ENCODE data around the gene NT5C3A.

DNA sequence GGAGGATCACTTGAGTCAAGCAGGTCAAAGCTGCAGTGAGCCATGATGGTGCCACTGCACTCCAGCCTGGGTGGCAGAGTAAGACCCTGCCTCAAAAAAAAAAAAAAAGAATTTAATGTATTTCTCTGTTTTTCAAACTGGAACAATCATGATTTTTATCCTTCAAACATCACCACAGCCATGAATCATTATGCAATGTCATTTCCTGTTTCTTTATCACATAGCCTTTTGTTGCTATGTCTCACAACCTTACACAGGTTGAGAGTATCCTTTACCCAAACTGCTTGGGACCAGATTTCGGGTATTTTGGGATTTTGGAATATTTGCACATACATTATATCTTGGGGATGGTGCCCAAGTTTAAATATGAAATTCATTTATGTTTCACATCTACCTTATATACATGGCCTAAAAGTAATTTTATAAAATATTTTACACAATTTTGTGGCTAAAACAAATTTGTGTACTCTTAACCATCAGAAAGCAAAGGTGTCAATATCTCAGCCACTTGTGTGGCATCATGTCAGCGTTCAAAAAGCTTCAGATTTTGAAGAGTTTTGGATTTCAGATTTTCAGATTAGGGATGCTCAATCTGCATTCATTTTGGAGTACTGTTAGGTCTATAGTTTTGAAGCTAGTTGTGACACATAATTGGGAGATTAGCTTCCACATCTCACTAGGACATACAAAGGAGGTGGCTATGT is 8.2 kb downstream of the NT5C3A start:
- TF ChIP-seq, protein P1, sequence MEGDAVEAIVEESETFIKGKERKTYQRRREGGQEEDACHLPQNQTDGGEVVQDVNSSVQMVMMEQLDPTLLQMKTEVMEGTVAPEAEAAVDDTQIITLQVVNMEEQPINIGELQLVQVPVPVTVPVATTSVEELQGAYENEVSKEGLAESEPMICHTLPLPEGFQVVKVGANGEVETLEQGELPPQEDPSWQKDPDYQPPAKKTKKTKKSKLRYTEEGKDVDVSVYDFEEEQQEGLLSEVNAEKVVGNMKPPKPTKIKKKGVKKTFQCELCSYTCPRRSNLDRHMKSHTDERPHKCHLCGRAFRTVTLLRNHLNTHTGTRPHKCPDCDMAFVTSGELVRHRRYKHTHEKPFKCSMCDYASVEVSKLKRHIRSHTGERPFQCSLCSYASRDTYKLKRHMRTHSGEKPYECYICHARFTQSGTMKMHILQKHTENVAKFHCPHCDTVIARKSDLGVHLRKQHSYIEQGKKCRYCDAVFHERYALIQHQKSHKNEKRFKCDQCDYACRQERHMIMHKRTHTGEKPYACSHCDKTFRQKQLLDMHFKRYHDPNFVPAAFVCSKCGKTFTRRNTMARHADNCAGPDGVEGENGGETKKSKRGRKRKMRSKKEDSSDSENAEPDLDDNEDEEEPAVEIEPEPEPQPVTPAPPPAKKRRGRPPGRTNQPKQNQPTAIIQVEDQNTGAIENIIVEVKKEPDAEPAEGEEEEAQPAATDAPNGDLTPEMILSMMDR (IDR thresholded peaks at IDR 0.05): no peak
- no peak for TF ChIP-seq POLR2AphosphoS5 (IDR thresholded peaks at IDR 0.05)
